Measurements from ENCODE around the gene SKOR1.

The SKOR1 gene

DNA sequence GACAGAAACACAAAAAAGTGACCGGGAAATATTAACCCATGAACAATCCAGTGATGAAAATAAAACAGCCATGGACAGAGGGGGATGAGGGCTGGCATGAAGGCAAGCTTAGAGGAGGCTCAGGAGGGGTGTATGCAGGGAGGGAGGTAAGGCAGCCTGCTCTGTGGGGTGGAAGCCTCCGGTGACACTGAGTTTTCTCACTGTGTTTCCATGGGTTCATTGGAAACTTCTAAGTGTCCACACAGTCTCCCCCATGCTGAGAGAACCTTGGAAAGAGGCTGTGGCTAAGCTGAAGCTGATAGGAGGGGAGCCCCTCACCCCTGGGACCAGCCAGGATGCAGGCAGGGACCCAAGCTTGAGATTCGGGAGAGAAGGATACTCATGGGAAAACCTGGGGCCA, 6.8 kb upstream of the SKOR1 start:
- no peak for DNase-seq (ENCODE audit: low read depth)

DNA sequence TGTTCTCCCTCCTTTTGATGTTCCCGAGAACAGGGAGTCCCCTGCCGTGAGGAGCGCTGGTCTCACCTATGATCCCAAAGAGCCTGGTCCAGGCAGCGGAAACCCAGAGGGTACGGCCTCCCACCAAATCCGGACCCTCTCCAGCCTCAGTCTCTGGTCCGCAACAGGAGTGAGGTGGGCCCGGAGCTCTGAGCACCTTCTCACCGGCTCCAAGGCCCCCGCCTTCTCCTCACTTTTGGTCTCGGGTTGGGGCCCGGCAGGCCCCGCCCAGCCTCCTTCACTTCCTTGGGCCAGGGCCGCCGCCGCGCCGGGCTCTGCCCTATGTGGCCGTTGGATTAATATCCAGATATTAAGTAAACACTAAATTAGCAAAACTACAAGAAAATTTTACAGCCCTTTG, 5.7 kb upstream of the SKOR1 start:
- DNase-seq (ENCODE audit: low read depth): no peak

DNA sequence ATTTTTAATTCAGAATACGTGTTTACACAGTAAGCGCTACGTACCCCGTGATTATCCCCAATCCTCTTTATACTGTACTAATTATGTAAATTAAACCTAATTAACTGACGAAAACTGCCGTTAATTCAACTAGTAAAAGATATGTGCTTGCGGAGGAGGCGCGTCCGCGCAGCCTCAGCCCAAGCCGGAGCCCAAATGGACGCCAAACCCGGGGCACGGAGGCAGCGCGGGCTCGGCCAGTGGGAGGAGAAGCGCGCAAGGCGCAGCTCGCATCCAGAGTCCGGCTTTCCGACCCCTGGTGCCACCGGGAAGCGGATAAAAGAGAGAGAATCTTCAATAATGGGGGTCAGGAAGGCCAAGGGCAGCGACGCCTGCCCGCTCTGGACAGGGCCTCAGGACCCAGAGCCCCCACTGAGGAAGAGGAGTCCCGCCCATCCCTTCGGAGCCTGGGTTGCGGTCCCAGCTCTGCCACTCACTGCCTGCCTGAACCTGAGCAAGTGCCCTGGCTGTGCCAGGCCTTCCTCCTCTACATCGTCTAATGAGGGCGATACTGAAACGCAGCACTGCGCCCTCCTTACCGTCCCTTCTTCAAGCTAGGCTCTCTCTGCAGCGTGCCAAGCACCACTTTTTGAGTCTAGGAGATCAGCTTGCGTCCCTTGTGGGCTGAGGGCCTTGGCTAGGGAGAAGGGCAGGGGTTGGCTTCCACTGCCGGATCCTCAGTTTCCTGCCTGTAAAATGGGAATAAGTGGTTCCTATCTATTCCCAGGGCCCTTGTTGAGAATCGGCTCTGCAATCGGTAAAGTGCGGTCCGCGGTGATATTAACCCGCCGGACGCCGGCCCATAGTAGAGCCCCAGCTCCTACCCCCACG, 5.0 kb upstream of the SKOR1 start:
- no peak for DNase-seq (ENCODE audit: low read depth)

DNA sequence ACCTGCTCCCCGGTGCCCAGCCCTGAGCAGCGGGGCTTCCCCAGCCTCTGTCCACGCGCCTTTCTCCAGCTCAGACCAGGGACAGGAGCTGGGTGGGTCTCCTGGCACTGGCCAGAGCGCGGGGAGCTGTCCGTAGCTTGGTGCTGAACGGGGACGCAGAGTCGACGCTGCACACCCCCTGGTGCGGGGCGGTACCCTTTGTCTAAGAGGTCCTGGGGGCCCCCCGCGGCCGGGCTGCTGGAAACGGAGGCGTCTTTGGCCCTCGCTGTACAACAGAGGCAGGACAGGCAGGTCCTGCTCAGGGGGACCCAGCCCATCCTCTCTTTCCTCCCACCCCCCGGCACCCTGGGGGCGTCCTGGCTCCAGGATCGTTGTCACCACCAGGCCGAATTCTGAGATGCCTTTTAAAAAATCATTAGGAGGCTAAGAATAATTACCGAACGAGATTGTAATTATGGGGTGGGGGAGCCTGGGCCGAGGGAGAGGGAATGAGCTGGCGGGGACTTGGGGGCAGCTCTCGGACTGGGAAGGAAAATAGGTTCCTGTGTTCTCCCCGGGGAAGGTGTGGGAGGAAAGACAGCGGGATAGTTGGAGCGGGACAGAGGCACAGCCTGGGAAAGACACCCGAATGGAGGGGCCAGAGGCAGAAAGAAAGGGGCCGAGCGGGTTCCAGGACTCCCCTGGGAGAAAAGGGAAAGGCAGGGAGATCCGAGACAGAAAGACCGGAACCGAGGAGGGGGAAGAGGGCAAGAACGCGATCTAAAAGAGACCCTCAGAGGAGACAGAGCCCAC, 4.1 kb upstream of the SKOR1 start:
- DNase-seq (ENCODE audit: low read depth): no peak

DNA sequence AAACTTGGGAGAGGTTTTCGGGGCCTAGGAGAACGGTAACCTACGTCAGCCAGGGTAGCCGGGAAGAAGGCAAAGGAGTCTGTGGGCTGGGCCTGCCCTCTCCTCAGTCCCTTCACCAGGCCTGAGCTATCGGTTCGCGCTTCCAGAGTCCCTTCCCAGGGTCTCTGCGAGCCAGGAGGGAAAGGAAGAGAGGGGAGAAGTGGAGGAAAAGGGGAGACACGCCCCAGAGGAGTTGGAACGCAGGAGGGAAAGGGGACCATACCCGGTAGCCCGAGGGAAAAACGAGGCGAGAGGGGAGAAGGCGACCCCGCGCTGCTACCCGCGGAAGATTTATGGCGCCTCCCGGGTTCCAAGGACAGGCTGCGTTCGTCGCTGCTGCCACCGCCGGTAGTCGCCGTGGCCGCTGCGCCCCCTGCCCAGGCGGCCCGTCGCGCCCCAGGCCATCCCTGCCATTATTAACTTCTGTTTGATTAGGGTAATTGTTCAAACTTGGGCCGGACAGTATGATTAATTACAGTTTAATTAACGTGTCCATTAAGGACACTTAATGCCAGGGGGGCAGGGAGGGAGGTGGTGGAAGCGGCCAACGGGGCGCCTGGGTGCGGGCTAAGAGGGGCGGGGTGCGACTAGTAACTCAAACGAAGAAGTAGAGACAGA, 3.4 kb upstream of the SKOR1 start:
- DNase-seq (ENCODE audit: low read depth): no peak

DNA sequence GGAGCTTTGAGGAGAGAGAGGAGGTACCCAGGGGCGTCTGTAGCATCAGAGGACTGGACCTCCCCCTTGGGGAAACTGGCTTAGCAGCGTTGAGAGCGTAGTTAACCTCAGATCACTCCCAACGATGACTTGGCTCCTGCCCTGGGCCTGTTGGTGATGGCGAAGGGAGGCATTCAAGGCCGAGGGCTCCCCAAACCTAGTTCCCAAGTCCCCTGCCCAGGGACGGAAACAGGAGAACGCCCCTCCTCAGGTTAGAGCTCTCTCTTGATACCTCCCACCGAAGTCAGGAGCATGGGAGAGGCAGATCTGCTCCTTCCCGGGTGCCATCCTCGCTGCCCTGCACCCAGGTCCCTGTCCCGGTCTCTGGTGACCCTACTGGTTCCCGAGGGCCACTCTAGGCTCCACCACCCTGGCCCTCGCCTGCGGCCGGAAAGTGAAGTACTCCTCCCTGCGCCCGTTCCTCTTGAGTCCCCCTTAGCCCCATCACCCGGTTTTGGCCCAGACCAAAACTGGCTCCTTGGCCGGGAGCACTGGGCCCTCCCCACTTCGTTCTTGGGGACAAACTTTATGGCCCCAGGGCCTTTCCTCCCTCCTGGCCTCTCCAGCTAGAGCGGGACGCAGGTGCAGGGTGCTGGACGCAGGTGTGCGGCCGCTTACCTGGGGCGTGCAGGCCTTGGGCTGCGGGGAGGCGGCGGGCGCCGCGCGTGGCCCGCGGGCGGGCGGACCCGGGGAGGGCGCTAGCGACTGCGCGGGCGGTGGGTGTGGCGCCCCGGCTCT, 2.6 kb upstream of the SKOR1 start:
- no peak for DNase-seq (ENCODE audit: low read depth)

DNA sequence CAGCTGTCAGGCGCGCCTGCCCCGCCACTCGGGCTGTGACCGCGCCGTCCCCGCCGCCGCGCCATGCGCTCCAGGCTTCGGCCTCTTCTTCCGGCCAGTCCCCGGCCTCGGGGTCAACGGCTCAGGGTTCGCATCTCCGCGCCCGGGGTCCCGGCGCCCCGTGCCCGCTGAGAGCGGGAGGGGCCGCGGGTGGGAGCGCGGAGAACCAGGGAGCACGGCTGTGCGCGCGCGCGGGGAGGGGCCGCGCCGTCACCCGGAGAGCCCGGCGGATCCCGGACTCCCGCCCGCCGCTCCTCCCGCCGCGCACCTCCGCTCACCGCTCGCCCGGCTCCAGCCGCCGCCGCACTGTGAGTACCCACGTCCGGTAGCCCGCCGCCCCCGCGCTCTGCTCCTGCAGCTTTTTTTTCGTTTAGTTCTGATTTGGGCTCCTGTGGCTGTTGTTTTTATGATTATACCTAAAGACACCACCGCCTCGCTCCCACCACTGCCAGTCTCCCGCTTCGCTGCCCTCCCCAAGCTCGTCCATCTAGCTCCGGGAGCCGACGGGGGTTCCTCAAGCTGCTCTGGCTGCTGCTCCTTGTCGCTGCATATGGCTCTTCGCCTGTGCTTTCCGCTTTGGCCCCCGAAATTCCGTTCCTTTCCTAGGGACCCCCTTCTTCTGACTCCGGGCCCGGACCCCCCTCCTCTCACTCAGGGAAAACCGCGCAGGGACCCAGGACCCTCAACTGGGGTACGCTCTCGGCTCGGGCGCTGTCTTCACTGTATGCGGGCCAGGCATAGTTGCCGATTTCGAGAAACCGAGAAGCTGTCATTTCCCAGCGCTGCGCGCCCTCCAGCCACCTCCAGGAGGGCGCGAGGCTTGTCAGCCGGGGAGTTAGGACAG, 1.8 kb upstream of the SKOR1 start:
- no peak for DNase-seq (ENCODE audit: low read depth)

DNA sequence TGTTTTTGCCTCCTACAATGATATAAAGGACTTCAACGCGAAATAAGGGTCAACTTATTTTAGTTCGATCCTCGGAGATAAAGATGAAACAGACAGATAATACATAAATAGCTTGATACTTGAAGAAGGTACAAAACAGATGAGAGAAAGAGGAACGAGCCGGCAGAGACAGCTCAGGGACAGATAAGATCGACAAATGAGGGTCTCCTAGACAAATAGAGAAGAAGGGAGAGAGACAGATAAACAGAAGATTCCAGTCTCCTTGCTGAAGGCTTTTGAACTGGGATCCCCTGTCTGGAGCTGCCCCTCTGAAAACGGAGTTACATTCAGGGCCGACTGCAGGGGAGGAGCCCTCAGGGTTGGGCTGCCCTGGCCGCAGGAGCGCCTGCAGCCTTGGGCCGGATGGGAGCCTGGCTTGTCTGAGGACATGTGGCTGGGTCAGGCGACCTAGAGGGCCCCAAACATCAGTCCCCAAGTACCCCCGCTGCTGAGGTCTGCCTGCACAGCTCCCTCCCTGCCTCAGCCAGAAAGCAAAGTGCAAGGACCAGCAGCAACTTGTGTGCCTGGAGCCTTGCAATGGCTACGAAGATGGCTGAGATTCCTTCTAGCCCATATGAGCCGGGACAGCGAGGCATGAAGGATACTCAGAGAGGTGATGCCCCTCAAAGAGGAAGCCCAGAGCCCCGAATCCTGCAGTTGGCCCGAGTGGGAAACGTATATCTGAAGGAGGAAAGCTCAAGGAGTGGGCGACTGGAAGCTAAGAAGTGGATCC, 926 bp upstream of the SKOR1 start:
- no peak for DNase-seq (ENCODE audit: low read depth)

DNA sequence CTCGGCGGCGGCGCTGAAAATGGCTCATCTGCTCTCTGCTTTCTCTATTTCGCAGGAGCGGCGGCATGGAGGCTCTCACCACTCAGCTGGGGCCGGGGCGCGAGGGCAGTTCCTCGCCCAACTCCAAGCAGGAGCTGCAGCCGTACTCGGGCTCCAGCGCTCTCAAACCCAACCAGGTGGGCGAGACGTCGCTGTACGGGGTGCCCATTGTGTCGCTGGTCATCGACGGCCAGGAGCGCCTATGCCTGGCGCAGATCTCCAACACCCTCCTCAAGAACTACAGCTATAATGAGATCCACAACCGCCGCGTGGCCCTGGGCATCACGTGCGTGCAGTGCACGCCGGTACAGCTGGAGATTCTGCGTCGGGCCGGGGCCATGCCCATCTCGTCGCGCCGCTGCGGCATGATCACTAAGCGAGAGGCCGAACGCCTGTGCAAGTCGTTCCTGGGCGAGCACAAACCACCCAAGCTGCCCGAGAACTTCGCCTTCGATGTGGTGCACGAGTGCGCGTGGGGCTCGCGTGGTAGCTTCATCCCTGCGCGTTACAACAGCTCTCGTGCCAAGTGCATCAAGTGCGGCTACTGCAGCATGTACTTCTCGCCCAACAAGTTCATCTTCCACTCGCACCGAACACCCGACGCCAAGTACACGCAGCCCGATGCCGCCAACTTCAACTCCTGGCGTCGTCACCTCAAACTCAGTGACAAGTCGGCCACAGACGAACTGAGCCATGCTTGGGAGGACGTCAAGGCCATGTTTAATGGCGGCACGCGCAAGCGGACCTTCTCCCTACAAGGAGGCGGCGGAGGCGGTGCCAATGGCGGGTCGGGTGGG, 790 bp downstream of the SKOR1 start:
- DNase-seq (ENCODE audit: low read depth): no peak

DNA sequence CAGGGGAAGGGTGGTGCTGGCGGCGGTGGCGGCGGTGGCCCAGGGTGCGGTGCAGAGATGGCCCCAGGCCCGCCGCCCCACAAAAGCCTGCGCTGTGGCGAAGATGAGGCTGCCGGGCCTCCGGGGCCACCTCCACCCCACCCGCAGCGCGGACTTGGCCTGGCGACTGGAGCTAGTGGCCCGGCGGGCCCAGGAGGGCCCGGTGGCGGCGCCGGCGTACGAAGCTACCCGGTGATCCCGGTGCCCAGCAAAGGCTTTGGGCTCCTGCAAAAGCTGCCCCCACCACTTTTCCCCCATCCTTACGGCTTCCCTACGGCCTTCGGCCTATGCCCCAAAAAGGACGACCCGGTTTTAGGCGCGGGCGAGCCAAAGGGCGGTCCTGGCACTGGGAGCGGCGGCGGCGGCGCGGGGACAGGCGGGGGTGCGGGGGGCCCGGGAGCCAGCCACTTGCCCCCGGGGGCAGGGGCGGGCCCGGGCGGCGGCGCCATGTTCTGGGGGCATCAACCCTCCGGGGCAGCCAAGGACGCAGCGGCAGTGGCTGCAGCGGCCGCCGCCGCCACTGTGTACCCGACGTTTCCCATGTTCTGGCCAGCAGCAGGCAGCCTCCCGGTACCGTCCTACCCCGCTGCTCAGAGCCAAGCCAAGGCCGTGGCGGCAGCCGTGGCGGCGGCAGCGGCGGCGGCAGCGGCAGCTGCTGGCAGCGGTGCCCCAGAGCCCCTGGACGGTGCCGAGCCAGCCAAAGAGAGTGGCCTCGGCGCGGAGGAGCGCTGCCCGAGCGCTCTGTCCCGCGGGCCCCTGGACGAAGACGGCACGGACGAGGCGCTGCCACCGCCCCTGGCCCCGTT, 1.6 kb downstream of the SKOR1 start:
- no peak for DNase-seq (ENCODE audit: low read depth)

DNA sequence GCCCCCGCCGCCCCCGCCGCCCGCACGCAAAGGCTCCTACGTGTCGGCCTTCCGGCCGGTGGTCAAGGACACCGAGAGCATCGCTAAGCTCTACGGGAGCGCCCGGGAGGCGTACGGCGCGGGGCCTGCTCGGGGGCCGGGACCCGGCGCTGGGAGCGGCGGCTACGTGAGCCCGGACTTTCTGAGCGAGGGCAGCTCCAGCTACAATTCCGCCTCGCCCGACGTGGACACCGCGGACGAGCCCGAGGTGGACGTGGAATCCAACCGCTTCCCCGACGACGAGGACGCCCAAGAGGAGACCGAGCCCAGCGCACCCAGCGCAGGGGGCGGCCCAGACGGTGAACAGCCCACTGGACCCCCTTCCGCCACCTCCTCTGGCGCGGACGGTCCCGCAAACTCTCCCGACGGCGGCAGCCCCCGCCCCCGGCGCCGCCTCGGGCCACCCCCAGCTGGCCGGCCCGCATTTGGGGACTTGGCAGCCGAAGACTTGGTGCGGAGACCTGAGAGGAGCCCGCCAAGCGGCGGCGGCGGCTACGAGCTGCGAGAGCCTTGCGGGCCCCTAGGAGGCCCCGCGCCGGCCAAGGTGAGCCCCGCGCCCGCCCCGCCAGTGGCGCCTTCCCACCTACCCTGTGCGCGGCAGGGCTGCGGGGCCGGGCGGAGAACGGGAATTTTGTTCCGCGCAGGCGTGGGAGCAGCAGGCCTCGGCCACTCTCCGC, 2.4 kb downstream of the SKOR1 start:
- no peak for DNase-seq (ENCODE audit: low read depth)

DNA sequence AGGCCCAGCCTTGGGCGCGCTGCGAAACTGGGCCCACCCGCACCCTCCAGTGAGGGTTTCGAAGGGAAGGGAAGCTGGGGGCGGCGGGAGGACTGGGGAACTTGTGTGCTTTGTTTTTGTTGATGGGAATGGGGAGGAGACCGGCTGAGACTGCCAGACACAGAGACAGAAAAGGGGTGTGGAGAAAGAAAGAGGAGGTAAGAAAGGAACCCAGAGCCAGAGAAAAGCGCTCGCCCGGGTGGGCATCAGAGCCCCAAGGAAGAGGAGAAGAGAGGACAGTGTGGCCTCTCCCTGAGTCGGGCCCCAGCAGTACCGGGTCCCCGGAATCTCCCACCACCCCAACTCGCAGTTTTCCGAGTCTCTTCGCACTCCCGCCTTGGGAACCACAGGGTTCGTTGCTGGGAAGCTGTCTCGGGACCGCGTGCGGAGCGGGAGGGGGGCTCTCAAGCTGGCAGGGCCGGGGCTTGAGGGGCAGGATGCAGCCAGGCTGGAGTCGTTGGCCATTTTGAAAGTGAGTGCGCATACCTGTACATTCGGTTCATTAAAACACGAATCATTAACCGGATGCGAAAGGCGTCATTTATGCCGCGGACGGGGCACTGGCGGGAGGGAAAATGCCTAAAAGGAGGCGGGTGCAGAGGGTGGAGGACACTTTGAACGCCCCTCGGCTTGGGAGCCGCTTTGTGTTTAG, 3.1 kb downstream of the SKOR1 start:
- DNase-seq (ENCODE audit: low read depth): no peak

DNA sequence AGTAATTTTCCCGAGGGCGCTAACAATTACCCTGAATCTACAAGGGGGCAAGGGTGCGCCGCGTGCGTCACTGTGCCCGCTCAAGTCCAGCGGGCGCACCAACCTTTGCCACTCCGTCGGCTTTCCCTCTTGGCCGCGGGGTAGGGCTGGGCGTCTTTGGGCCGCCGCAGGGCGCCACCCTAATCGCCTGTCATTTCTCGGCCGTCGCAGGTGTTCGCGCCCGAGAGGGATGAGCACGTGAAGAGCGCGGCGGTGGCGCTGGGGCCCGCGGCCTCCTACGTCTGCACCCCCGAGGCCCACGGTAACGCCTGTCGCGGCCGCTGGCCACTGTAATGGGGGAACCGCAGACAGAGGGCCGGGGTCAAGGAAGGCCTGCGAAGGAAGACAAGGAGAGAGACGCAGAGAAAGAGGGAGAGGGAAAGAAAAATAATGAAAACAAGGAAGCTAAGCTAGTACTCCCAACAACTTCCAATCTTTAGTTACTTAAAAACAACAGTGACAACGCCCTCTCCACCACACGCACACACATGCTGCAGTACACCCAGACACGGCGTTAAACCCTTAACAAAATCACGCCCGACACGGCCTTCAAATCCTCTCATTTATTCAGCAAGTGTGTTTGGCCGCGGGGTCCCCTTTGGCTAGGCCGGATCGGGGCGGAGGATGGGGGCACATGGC, 3.8 kb downstream of the SKOR1 start:
- DNase-seq (ENCODE audit: low read depth): no peak

DNA sequence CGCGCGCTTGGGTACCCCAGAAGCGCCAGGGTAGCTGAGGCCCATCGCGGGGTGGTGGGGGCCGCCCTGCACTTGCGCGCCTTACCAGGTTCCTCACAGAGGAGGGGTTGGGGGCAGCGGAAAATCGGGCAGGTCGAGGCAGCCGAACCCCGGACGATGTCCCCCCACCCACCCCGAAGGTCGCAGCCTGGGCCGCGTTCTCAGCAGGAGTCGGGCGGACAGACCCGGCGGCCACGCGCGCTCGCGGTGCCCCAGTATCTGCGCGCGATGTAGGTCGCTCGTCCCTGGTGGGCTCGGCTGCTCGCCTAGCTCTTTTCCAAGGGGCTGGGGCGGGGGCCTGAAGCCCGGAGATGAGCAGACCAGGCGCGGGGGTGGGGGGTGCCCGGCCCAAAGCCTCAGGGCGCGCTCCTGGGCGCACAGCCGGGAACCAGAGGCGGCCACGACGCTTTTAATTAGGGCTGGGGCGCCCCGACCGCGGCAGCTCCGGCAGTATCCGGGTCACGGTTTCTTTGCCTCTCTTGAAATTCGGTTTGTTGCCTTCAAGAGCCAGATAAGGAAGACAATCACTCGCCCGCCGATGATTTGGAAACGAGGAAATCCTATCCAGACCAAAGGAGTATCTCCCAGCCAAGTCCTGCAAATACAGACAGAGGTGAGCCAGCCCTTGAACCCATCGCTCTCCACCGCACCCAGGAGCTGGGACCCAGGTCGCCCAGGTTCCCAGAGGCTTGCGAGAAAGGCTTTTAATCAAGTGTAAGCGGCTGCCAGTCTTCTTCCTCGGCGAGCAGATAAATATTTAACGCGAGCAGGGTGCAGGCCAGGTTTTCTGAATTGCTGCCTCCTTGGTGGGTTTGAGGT, 4.6 kb downstream of the SKOR1 start:
- no peak for DNase-seq (ENCODE audit: low read depth)

DNA sequence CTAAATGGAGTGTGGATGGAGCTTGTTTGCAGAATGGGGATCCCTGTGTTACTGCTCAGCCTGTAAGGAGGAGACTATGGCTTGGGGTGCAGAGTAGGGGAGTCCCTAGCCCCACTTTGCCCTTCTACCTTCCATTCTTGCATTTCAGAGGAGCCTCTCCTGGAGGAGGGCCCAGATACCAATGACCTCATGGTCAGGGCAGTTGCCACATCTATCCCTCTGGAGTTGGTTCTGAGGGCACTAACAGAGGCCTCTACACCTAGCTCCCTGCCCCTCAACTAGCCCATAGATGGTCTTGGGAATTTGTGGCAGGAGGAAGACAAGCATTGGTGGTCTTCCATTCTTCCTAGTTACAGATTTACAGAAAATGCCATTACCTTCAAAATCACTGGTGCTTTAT, 6.1 kb downstream of the SKOR1 start:
- DNase-seq (ENCODE audit: low read depth): no peak

All from stimulated activated CD8-positive, alpha-beta memory T cell treated with anti-CD3 and anti-CD28 coated beads, Interleukin-12 subunit alpha, Interleukin-12 subunit beta, amount 100 ng/mL, for 4 hours (primary cell).